K562 (cell line): ENCODE data around the gene CALU. TPM values are rescaled to one million over a fixed set of nuclear protein-coding genes. Genes with fewer than 3 reads are reported as not detected.

Experiments
- CREB5 ChIP-seq: fragments of 250-450 bp; sonication (Bioruptor Pico); IDR thresholded peaks from 2 replicates; pipeline ENCODE4 v1.5.0; 2020; ENCODE audit warnings: mild to moderate bottlenecking
- GATAD2A ChIP-seq: fragments of 450-650 bp; IDR thresholded peaks from 2 replicates; pipeline ENCODE4 v1.6.1; 2017
- HMG20B ChIP-seq: fragments of 250-450 bp; sonication (Bioruptor Pico); IDR thresholded peaks from 2 replicates; pipeline ENCODE4 v1.5.0; 2021; ENCODE audit warnings: mild to moderate bottlenecking
- MAFG ChIP-seq: fragments of 450-650 bp; conservative IDR thresholded peaks from 2 replicates; pipeline ENCODE4 v1.6.1; 2016; ENCODE audit warnings: missing genetic modification characterization, missing compliant biosample characterization
- RBM14 ChIP-seq: fragments of 200-400 bp; formaldehyde crosslinking; IDR thresholded peaks from 2 replicates; pipeline ENCODE4 v1.6.1; 2018; ENCODE audit warnings: low read depth, mild to moderate bottlenecking, low read length, moderate library complexity, borderline replicate concordance; ENCODE audit not compliant: insufficient read depth
- RERE ChIP-seq: sonication (generic); formaldehyde crosslinking; IDR thresholded peaks from 2 replicates; pipeline ENCODE4 v1.8.0; 2023; ENCODE audit warnings: missing genetic modification reagents, mild to moderate bottlenecking, borderline replicate concordance
- ZFP91 ChIP-seq: sonication (generic); formaldehyde crosslinking; IDR thresholded peaks from 2 replicates; pipeline ENCODE4 v1.8.0; 2022; ENCODE audit warnings: mild to moderate bottlenecking, missing genetic modification reagents
- ZNF76 ChIP-seq: fragments of 250-450 bp; sonication (Bioruptor Pico); IDR thresholded peaks from 2 replicates; pipeline ENCODE4 v1.4.0; 2020; ENCODE audit warnings: mild to moderate bottlenecking, moderate library complexity, borderline replicate concordance
- polyA plus RNA-seq, 8 experiments: library from polyadenylated mRNA; depleted of rRNA in 4 of 8; stranded (reverse) in 5 of 8; unstranded in 3 of 8; fragments of >200 nt; fragmentation: Nextera tagmentation in 2 of 8; fragmentation: Illumina TruSeq in 1 of 8; extraction: Ambion mirVana in 2 of 8; extraction: Trizol in 1 of 8; gene quantifications; 2 replicates each; pipeline versions ENCODE4 v1.2.1 to v1.2.3, GENCODE V29; 2011 to 2014; ENCODE audit warnings: inconsistent platforms in 1 of 8, missing spikeins in 1 of 8
- total RNA-seq, 7 experiments: library from RNA; depleted of rRNA in 6 of 7; stranded (reverse); fragments of >200 nt in 6 of 7; fragmentation: Illumina TruSeq in 2 of 7; extraction: Trizol in 2 of 7; gene quantifications; 2 replicates each; pipeline versions ENCODE4 v1.2.1 to v1.2.3, GENCODE V29; 2011 to 2021; ENCODE audit warnings: low replicate concordance in 1 of 7

Gene CALU
- total and polyA plus RNA-seq, 9 of the 15 experiments (the other 6 are each of a cell fraction or from before 2014, with no cell fraction given), result 166 to 286 (median 215) TPM

- TF ChIP-seq RERE (CRISPR knock-in tag), result no peak
- no peak for TF ChIP-seq CREB5 (CRISPR knock-in tag)
- no peak for TF ChIP-seq ZNF76 (CRISPR knock-in tag)
- no peak for TF ChIP-seq ZFP91 (CRISPR knock-in tag)
- TF ChIP-seq HMG20B (CRISPR knock-in tag), result no peak
- TF ChIP-seq RBM14, result no peak
- TF ChIP-seq GATAD2A, result 0 out of 2 replicates have a peak, but pooled peaks have one; percentile 40
- TF ChIP-seq MAFG (tag), result no peak
- TF ChIP-seq, all 486 proteins: peak for 2
These were observed 3.0 kb downstream of the CALU start (continued) for GRCh38 chr7:128742206-128742605.
